Measurements from ENCODE around the gene TMEM132C.

GRCh38 chr12:128537668-128538067 lies 270.7 kb downstream of the TMEM132C start:
- TF ChIP-seq CTCF (IDR thresholded peaks at IDR 0.05; ENCODE audit: extremely low read depth in 1 of 2, insufficient read depth in 1 of 2, low read depth in 1 of 2, low read length in 2 of 2), result no peak
- TF ChIP-seq POLR2A (IDR thresholded peaks at IDR 0.05; ENCODE audit: low read depth, low read length), result no peak
- no peak for TF ChIP-seq POLR2AphosphoS5 (IDR thresholded peaks at IDR 0.05; ENCODE audit: insufficient read depth, low read depth, low read length)
- no peak for TF ChIP-seq EZH2 (IDR thresholded peaks at IDR 0.05; ENCODE audit: borderline replicate concordance, low read depth, low read length, severe bottlenecking)

Data from endothelial cell of umbilical vein (primary cell).